ENCODE data around the gene SLC4A3.

The SLC4A3 gene

DNA sequence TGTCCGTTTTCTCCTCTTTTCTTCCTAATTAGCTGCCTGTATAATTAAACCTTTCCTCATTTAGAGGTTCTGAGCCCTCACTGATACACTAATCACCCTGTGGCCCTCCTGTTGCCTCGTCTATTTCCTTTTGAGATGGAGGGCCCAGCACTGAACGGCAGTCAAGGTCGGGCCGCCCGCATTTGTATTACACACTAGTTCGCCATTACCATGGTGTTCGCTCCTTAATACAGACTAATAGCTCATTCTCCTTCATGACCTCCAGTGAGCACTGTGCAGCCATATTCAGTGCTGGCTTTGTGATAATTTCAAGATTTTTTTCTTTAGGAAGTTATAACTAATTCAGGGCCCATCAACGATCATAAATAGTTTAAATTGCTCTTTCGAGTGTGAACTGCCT is 64.1 kb downstream of the SLC4A3 start:
- Histone ChIP-seq H3K9me3 (no peaks in the 10 kb centered on the region), H3K36me3 (replicated peaks) (no peaks in the 10 kb centered on the region), H3K4me3 (no peak overlapping the region), H3K27me3 (ENCODE audit: low read depth) (peaks cover 43% of the 10 kb centered on the region), H3K4me1 (peaks cover 7% of the 10 kb centered on the region)
- in situ Hi-C loops (cut with MboI; ENCODE audit: low sequenced_read_pairs): no loop called here
- DNase-seq (ENCODE audit: low spot score in 2 of 2): no peak

Data from HAP-1 (cell line).